ENCODE data around the gene ALPL. TPM values are rescaled to one million over a fixed set of nuclear protein-coding genes. Genes with fewer than 3 reads are reported as not detected.

ALPL gene
- total RNA-seq, 1 donor from 2014 or later, result not detected

DNA sequence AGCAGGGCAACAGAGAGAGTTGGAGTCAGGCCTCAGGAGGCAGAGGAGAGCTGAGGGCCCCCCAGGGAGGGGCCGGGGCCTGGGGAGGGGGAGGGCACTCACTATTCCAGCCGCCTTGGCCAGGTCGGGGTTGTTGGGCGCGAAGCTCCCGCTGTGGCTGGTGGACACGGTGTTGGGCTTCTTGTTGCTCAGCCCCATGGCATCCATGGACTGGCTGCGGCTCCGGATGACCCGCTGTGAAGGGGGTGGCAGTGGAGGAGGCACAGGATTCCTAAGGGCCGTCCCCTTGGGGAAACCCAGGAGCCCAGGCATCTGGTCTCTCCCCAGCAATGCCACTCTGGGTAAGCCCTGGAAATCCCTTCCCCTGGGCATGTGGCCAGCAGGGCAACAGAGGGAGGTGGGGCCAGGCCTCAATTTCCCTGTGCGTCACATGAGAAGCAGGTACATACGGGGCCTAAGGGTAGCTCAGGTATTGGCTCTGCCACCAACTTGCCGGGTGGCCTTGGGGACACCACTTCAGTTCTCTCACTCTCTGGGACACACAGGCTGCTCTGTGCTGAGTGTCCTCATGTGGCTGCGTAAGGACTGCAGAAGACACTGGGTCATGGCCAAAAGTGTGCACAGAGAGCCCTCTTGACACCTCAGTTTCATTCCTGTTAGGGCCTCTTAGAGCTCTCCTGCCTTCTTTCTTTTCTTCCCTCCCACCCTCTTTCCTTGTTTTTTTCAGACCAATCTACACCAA lies 96.9 kb downstream of the ALPL start:
- intact Hi-C loops (cut with micrococcal nuclease), result no loop called here
- Mint-ChIP-seq H3K27me3 (peaks cover 7% of the 10 kb centered on the region), H3K36me3 (ENCODE audit: low read depth) (no peaks in the 10 kb centered on the region)

DNA sequence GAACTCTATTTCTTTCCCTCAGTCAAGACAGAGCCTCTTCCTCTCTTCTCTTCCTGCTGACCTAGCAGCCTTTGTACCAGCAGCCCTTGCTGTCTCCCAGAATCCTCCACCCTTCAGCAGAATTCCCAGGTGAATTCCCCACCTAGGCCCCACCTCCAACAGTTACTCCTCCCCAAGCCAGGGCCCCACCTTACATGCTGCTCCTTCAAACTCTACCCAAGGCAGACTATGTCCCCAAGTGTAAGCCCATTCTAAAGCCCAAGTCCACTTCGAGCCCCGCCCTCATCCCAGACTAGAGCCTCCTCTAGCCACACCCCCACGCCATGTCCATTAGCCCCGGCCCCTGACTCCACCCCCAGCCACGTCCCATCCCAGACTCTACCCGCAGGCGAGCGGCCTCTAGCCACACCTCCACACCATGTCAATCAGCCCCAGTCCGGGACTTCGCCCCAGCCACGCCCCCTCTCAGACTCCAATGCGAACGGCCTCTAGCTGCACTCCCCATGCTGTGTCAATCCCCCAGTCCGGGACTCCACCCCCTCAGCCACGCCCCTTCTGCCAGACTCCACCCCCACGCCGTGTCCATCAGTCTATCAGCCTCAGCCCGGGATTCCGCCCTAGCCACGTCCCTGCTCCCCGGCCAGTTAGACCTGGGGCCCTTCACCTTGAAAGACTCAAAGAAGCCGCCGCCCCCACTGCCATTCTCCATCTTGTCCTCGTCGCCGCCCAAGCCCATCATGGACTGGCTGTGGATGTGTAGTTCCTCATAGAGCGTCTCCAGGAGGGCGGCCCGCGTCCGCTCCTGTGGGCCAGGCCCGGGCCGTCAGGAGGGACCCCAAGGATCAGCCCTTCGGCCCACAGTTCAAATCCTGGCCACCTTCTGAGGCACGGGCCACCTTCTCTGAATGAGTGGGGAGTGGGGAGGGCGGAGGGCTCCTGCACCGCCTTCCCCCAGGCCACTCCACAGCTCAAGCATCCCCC lies 98.6 kb downstream of the ALPL start:
- intact Hi-C loops (cut with micrococcal nuclease), result no loop called here
- peak; percentile 89 for DNase-seq
- Mint-ChIP-seq H3K9me3 (no peaks in the 10 kb centered on the region), H3K27me3 (peaks cover 7% of the 10 kb centered on the region), H3K4me1 (peaks cover 13% of the 10 kb centered on the region), H3K36me3 (ENCODE audit: low read depth) (no peaks in the 10 kb centered on the region), H3K27ac (no peak overlapping the region), H3K4me3 (peak overlapping the region; percentile 72)

More for the DNA sequence above, 96.9 kb downstream of the ALPL start:
- H3K4me1 Mint-ChIP-seq, result peaks cover 13% of the 10 kb centered on the region
- DNase-seq, result no peak
- no peak overlapping the region for H3K27ac Mint-ChIP-seq
- no peaks in the 10 kb centered on the region for H3K9me3 Mint-ChIP-seq
- no peak overlapping the region for H3K4me3 Mint-ChIP-seq

DNA sequence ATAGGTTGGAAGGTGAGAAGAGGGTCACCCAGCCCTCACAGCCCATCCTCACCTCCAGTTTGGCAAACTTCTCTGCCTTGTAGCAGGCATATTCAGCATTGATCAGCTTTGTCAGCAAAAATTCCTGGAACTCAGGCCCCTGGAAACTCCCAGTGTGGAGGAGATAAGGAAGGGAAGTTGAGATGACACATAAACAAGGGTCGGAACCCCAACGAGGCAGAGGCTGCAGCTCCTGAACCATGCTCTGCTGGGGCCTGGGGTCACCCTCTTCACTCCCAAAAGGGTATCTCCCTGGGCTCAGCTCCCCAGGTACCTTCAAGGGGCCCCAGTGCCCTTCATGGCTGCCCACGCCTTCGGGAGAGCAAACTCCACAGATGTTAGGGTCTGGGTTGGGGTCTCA lies 99.6 kb downstream of the ALPL start:
- peaks cover 7% of the 10 kb centered on the region for H3K27me3 Mint-ChIP-seq

DNA sequence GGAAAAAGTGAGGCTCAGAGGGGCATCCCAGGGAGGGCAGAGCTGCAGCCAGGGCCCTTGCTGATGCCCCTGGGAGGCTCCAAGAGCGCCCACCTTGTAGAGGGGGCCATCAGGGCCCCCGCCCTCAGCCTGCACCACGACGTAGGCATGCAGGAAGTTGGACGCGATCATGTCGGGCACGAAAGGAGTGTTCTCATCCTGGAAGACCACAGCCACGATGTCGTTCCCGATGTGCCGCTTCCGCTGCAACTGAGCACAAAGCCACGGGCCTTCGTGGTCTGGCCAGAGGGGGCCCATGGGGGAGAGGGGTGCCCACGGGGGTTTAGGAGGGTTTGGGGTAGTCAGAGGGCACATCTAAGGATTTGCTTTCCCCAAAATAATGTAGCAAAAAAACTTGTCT lies 100.8 kb downstream of the ALPL start:
- H3K9me3 Mint-ChIP-seq, result no peaks in the 10 kb centered on the region
- H3K4me3 Mint-ChIP-seq, result no peak overlapping the region
- intact Hi-C loops (cut with micrococcal nuclease), result no loop called here
- peaks cover 10% of the 10 kb centered on the region for H3K4me1 Mint-ChIP-seq
- DNase-seq, result no peak
- no peak overlapping the region for H3K27ac Mint-ChIP-seq
- H3K27me3 Mint-ChIP-seq, result peaks cover 7% of the 10 kb centered on the region
- H3K36me3 Mint-ChIP-seq (ENCODE audit: low read depth), result no peaks in the 10 kb centered on the region

More for the DNA sequence above, 99.6 kb downstream of the ALPL start:
- no peak overlapping the region for H3K4me3 Mint-ChIP-seq
- DNase-seq, result no peak
- no peaks in the 10 kb centered on the region for H3K36me3 Mint-ChIP-seq (ENCODE audit: low read depth)
- H3K4me1 Mint-ChIP-seq, result peaks cover 13% of the 10 kb centered on the region
- no peaks in the 10 kb centered on the region for H3K9me3 Mint-ChIP-seq
- intact Hi-C loops (cut with micrococcal nuclease), result no loop called here
- H3K27ac Mint-ChIP-seq, result no peak overlapping the region

DNA sequence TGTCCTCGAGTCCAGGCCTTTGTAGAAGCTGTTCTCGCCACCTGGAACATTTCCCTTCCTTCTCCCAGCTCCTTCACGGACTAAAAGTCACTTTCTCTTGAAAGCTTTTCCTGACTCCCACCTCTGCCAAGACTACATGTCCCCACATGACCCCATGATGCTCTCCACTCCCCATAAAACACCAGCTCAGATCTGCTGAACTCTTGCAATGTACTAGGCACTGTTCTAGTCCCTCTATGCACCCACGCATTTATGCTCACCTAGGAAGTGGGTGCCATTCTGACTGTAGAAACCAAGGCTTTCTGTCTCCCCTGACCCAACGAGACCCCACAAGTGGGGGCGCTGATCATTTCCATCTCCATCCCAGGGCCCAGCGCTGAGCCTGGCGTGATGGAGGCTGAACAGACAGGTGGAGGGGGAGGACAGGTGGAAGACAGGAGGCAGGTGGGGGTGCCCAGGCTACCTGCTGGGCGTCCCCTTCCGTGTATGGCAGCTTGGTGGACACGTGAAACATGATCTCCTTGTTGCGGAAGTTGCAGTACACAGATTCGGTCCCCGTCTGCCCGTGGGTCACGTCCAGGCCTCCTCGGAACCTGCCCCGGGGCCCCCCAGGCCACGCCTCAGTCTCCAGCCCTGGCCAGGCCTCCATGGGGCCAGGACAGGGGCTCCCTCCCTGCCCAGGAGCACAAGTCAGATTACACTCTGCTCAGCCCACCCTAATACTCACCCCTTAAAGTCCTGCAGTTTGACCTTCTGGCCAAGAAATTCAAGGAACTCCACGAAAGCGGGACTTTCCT lies 102.0 kb downstream of the ALPL start:
- H3K27me3 Mint-ChIP-seq, result peaks cover 7% of the 10 kb centered on the region
- H3K36me3 Mint-ChIP-seq (ENCODE audit: low read depth), result no peaks in the 10 kb centered on the region
- H3K4me1 Mint-ChIP-seq, result peaks cover 10% of the 10 kb centered on the region
- H3K9me3 Mint-ChIP-seq, result no peaks in the 10 kb centered on the region
- intact Hi-C loops (cut with micrococcal nuclease), result no loop called here
- H3K27ac Mint-ChIP-seq, result no peak overlapping the region
- H3K4me3 Mint-ChIP-seq, result no peak overlapping the region
- no peak for DNase-seq

DNA sequence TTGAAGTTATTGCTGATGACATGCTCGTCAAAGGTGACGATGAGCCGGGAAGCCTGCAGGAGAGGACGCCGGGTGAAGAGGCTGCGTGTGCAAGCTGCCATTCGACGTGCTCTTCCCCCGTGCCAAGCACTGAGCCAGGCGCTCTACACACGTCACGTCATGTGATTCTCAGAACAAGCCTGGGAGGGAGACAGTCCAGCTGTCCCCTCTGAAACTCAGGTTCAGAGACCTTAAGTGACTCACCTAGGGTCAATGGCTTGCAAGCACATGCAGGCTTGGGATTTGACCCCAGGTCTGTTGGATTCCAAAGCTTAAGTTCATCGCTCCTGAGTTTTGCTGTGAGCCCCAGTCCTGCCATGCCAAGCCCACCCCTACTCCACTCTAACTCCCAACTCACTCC lies 102.8 kb downstream of the ALPL start:
- DNase-seq, result no peak
- intact Hi-C loops (cut with micrococcal nuclease), result no loop called here
- Mint-ChIP-seq H3K27me3 (peaks cover 7% of the 10 kb centered on the region), H3K4me3 (no peak overlapping the region), H3K27ac (no peak overlapping the region), H3K36me3 (ENCODE audit: low read depth) (no peaks in the 10 kb centered on the region), H3K4me1 (peaks cover 10% of the 10 kb centered on the region), H3K9me3 (no peaks in the 10 kb centered on the region)

DNA sequence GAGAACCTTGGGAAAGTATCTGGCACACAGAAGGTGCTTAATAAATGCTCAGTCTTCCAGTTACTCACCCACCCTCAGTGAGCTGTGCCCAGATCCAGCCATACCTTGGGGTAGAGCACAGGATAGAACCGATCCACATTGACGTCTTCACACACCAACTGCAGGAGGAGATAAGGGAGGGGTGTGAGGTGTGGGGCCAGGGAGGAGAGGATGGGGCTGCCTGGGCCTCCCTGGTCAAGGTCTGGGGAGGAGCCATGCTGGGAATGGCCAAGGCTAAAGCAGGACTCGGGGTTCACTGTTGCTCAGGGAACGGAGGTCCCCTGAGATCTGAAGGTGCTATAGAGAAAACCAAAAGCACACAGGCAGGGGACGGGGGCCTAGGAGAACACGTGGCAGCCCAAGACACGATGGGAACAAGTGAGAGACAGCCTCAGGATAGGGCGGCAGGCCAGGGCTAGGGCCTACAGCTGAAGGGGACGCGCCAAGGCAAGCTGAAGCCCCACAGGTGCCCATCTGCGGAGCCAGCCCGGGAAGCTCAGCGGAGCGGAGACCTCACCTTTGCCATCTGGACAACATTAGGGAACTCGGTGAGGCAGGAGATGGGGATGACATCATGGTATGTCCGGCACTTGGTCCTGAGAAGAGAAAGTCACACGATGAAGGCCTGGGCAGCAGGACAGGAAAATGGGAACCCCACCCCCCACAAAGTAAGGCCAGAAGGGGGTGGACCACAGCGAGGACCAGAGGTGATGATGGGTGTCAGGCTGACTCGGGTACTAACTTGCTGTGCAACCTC lies 104.0 kb downstream of the ALPL start:
- intact Hi-C loops (cut with micrococcal nuclease), result no loop called here
- DNase-seq, result no peak
- Mint-ChIP-seq H3K27ac (no peak overlapping the region), H3K4me1 (no peaks in the 10 kb centered on the region), H3K36me3 (ENCODE audit: low read depth) (no peaks in the 10 kb centered on the region), H3K27me3 (no peaks in the 10 kb centered on the region), H3K4me3 (no peak overlapping the region), H3K9me3 (no peaks in the 10 kb centered on the region)

DNA sequence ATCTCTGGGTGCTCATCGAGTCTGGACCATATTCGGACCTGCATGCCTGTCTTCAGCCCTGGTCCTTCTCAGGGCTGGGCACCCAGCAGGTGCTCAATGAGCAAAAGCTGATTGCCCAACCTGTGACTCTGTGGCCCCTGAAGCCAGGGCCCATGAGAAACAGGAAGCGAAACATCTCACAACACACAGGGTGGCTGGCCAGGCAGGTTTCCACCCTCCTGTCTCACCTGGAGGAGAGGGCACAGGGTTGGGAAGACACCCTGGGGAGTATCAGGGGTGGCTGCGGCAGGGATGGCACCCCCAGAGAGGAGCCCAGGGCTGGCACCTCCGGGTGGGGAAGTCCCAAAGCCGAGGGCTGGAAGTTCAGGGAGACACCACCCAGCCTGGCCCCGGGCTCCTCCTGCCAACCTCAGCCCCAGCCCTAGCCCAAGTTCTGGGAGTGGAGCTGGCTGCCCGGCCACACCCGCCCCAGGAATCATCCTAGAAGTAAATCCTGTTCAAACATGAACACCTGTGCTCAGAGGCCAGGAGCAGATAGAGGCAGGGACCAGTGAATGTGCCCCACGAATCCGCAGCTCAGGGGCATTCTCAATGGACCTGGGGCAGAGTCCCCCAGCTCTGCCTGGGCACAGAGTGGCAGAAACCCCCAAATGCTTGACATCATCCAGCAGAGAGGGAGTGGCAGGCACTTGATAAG lies 105.3 kb downstream of the ALPL start:
- Mint-ChIP-seq H3K36me3 (ENCODE audit: low read depth) (no peaks in the 10 kb centered on the region), H3K27ac (no peak overlapping the region), H3K4me1 (no peaks in the 10 kb centered on the region), H3K27me3 (no peaks in the 10 kb centered on the region), H3K4me3 (no peak overlapping the region), H3K9me3 (no peaks in the 10 kb centered on the region)
- no peak for DNase-seq
- intact Hi-C loops (cut with micrococcal nuclease), result no loop called here

DNA sequence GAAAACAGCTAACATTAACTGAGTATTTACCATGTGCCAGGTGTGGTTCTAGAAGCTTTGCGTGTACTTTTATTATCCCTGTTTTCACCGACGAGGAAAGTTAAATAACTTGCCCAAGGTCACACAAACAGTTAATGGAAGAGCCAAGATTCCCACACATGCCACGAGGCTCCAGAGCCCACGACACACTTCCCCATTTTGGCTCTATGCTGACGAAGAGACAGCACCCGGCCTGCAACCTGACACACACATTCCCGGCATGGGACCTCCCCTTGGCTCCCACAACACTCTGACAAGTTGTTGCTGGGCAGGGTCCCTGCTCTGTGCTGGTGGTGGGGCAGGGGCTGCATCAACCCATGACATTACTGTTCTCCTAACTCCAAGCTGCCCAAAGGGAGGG lies 107.1 kb downstream of the ALPL start:
- no peaks in the 10 kb centered on the region for H3K4me1 Mint-ChIP-seq
- no peak for DNase-seq
- intact Hi-C loops (cut with micrococcal nuclease), result no loop called here
- no peak overlapping the region for H3K27ac Mint-ChIP-seq
- no peak overlapping the region for H3K4me3 Mint-ChIP-seq
- H3K9me3 Mint-ChIP-seq, result no peaks in the 10 kb centered on the region
- no peaks in the 10 kb centered on the region for H3K36me3 Mint-ChIP-seq (ENCODE audit: low read depth)
- H3K27me3 Mint-ChIP-seq, result peaks cover 11% of the 10 kb centered on the region

DNA sequence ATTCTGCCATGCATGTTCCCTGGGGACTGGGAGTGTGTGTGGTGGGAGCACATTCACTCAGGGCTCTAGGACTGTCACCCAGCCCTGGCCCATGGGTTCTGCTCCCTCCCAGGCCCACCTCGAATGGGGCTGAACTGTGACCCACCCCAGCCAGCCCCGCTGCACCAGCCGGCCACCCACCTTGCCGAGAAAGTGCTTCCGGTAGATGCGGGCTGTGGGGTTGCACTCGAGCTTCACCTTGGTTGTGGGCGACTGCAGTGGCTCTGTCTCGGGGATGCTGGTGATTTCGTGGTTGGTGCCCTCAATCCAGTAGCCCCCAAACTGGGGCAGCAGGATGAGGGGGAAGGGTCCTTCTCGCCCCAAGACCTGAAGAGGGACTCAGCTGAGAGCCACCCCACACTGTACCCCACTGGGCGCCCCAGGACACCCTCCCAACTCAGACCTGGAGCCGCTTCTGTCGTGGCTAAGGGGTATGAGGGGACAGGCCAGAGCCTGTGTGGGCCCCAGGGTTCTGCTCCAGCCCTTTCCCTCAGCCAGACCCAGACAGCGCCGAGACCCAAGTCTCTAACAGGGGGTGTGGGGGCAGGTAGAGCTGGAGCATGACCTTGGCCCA lies 108.0 kb downstream of the ALPL start:
- H3K9me3 Mint-ChIP-seq, result no peaks in the 10 kb centered on the region
- intact Hi-C loops (cut with micrococcal nuclease), result no loop called here
- no peak for DNase-seq
- no peak overlapping the region for H3K4me3 Mint-ChIP-seq
- no peaks in the 10 kb centered on the region for H3K4me1 Mint-ChIP-seq
- H3K36me3 Mint-ChIP-seq (ENCODE audit: low read depth), result no peaks in the 10 kb centered on the region
- peaks cover 16% of the 10 kb centered on the region for H3K27me3 Mint-ChIP-seq
- H3K27ac Mint-ChIP-seq, result no peak overlapping the region

DNA sequence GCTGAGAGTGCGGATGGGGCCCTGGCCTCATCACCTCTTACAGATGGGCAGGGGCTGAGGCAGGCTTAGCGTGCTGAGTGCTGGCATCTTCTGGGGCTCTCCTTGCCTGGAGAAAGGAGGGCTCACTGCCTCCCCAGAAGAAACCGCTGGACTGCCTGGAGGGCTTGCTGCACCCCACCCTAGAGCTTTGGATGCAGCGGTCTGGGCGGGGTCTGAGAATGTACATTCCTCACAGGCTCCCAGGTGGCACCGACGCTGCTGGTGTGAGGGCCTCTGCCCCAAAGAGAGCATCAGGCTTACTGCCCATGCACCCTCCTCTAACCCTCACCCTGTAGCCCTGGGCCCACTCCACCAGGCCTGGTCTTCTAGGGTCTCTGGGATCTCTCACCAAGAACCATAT lies 108.8 kb downstream of the ALPL start:
- H3K36me3 Mint-ChIP-seq (ENCODE audit: low read depth), result no peaks in the 10 kb centered on the region
- DNase-seq, result no peak
- H3K9me3 Mint-ChIP-seq, result no peaks in the 10 kb centered on the region
- no peak overlapping the region for H3K27ac Mint-ChIP-seq
- intact Hi-C loops (cut with micrococcal nuclease), result no loop called here
- H3K27me3 Mint-ChIP-seq, result peaks cover 17% of the 10 kb centered on the region
- H3K4me3 Mint-ChIP-seq, result no peak overlapping the region
- no peaks in the 10 kb centered on the region for H3K4me1 Mint-ChIP-seq

DNA sequence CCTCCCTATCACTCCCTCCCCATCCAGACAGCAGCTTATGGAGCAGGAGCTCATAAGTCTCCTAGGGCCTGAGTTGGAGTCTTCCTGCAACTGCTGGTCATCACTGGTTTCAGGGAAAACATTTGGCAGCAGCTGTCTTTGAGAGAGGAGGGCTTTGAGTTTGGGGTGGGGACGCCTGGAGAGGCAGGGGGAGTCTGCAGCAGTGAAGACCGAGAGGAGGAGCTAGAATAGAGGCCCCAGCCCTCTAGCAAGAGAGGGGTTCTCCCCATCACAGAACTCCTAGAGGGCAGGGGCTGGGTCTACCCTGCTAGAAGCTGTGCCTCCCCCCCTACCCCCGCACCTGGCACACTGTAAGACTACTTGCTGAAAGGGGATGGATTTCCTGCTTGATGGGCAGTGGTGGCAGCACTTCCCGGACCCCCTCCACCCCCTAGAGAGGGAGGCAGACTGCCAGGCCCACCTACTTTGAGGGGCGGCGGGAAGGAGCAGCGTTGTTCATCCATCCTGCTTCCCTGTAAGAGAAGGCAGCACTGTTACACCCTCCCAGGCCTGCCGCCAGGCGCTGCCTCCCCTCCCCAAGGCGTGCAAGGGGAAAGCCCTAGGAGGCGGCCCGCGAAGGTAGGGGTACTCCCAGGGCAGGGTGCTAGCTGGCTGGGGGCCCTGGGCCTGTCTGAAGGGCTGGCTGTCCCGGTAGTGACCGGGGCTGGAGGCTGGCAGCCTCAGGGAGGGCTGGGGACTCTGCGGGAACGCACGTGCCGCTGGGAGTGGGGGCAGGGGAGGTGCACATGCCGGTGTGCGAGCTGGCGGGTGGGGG lies 109.5 kb downstream of the ALPL start:
- no peak overlapping the region for H3K4me3 Mint-ChIP-seq
- H3K36me3 Mint-ChIP-seq (ENCODE audit: low read depth), result no peaks in the 10 kb centered on the region
- H3K9me3 Mint-ChIP-seq, result no peaks in the 10 kb centered on the region
- DNase-seq, result no peak
- peaks cover 17% of the 10 kb centered on the region for H3K27me3 Mint-ChIP-seq
- no peak overlapping the region for H3K27ac Mint-ChIP-seq
- intact Hi-C loops (cut with micrococcal nuclease), result no loop called here
- H3K4me1 Mint-ChIP-seq, result no peaks in the 10 kb centered on the region
